Measurements from ENCODE around the gene TMEM207.

TMEM207 gene

DNA sequence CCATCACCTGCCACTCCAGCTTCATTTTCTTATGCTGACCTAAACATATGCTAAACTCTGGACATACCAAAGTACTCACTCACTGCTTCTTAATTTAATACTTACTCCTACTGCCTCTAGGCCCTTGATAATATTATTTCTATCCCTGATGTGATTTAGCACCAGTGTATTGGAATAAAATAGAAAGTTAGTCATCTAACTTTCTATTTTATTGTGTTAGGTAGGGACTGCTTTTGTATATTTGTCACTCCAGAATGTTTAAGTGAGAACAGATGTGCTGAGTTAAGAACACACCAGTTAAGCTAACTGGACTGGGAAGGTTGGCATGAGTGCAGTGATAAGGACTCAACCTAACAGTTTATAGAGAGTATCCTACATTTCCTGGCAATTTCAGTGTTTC, 68.3 kb downstream of the TMEM207 start:
- DNase-seq: no peak

DNA sequence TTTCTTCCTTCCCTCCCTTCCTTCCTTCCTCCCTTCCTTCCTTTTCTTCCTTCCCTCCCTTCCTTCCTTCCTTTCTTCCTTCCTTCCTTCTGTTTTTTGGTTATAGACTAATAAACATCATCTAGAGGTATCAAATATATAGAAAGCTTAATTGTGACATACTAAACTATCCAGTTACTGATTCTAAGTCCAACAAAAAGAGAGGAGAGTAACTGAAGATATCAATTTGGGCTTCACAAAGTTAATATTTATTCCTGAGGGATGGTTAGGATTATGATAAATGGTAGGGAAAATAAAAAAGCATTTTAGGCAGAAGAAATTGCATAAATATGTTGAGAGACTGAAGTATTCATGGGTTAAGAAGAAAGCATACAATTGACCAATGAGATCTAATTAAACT, 69.5 kb downstream of the TMEM207 start:
- no peak for DNase-seq
